GM19035 (cell line): ENCODE results near the gene FAT3.

Experiments
- ATAC-seq: cut with Tn5 transposase; IDR thresholded peaks from one replicate; pipeline ENCODE4 v1.9.1; 2021; ENCODE audit not compliant: unreplicated experiment

The FAT3 gene

GRCh38 chr11:92224407-92225124, at the start of gene FAT3:
TSS of gene FAT3 (plus strand) at chr11:92224818. CDS start at chr11:92352113, 127,295 bp downstream.
- no peak for ATAC-seq

DNA sequence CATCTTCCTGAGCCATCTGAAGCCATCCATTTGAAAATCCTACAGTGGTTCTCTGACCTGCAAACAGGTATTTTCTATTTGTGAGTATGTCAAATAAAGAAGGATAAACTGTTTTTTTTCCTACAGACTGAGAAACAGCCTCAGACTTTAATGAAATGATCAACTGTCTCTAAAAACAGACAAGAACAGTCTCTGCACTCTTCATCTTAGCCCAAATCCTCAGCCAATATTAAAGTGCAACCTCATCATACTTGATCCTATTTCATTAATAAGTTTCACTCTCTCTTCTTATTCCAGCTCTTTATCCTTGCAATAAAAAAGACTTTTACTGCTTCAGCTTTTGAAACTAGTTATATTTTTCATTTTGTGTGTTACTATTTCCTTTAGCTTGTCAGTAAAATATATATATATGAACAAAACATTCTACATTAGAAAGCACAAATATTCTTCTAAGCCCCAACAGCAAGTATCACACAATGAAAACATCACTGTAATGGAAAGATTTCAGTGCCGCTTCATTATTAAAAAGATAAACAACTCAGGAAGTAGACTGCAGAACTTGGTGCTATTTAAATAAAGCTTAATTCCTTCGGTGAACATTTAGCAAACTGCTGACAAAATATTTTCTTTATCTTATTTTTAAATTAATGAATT, 45.5 kb upstream of the FAT3 start:
- ATAC-seq, result no peak

DNA sequence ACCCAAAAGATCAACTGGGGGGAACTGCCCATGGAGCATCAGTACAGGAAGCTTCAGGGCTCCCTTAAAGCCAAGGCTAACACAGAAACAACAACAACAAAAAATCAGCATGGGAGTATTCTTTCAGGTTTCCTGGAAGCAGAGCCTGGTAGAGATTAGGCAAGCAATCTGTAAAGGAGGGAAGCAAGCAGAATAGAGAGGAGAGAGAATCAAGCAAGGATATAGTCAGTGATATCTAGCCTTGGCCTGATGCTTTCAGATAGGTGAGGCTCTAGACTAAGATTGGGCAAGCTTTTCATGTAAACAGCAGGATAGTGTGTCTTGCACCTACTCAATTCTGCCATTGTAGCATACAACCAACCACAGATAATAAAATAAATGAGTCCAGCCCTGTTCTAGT, 44.4 kb upstream of the FAT3 start:
- ATAC-seq, result no peak

DNA sequence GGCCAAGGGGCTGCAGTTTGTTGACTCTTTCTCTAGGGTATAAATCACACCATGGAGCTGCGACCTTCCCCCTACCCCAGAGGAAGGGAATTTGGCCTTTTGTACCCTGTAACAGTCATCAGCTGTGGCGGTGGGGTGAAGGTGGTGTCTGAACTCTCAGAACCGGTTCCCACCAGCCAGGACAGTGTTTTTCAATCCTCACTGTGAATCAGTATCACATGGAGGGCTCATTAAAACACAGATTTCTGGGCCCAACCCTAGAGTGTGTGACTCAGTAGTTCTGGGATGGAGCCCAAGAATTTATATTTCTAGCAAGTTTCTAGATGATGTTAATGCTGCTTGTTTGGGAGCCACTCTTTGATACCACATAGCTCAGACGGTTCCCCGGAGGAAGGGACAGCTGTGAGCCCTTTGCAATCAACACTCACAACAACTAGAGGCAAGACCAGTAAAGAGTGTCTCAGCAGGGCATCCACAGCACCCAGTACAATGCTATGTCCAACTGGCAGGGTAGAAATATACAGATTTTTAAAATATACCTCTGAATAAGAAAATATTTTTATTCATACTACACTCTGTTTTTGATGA, 43.9 kb upstream of the FAT3 start:
- ATAC-seq, result no peak

DNA sequence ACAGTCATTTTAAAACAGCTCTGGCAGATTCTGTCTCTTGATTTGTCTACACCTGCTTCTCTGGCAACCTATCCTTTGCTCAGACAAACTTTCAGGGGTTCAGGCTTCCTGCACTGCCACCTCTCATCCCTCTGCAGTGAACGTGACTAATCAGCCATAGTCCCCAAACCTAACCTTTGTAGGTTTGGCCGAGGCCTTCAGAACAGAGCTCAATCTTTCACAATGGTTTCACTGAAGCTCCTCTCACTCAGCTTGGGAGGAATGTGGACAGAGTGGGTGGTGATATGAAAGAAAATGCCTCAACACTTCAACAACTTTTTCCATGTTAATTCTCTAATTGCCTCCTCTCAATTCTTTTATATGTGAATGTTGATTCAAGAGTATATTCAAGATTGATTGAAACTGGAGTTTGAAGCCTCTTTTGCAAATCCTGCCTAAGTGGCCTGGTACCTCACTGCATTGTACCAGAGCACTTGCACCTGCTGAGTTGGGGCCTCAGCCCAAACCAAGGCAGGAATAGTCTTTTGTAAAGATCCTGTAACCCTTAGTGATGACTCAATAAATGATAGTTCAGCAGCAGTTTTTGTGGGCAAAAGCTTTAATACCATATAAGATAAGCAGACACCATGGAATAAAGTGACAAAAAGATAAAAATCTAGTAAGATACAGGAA, 33.9 kb upstream of the FAT3 start:
- ATAC-seq, result no peak

- ATAC-seq, result no peak
Measured at GRCh38 chr11:92192141-92192540, 32.5 kb upstream of the FAT3 start.

GRCh38 chr11:92198268-92198667, 26.4 kb upstream of the FAT3 start:
- ATAC-seq, result no peak

- ATAC-seq, result no peak
Measured at GRCh38 chr11:92199991-92200390, 24.6 kb upstream of the FAT3 start.

DNA sequence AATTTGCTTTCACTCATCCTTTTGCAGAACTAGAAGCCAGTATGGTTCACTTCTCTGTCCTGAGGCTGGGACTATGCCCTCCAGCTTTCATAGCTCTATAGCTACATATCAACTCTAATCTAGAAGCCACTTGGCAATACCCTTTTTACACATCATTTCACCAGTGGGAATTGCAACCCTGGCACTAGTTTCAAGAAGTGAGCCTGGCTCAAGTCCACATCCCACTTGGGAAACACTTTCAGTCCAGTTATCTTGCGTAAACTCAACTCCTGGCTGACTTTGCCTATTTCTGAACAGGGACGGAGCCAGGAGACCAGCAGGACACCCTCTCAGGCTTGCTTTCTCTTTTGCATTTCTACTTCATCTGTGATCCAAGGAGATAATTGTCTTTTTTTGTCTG, 19.9 kb upstream of the FAT3 start:
- no peak for ATAC-seq

- ATAC-seq, result no peak
Measured at GRCh38 chr11:92206441-92206840, 18.2 kb upstream of the FAT3 start.

GRCh38 chr11:92211576-92212167, 12.9 kb upstream of the FAT3 start:
- no peak for ATAC-seq

GRCh38 chr11:92212530-92212929, 12.1 kb upstream of the FAT3 start:
- ATAC-seq, result no peak

- ATAC-seq, result no peak
Measured at GRCh38 chr11:92216789-92217188, 7.8 kb upstream of the FAT3 start.

- ATAC-seq, result no peak
Measured at GRCh38 chr11:92219476-92219875, 5.1 kb upstream of the FAT3 start.

DNA sequence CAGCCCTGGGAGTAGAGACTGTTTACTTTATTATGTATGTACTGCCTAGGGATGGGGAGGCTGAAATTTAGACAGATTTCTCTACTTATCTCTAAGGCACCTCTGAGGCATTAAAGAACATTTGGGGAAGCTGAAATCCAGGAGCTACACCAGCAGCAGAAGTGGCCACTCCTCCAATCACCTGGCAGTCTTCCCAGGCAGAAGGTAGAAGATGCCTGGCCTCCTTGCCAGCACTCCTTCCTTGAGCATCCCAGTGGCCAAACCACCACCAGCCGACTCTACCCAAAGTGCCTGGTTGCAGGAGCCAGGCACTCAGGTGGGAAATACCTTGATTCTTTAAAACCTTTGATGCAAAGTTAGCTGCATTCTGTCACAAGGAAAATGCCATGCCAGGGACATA, 1.9 kb upstream of the FAT3 start:
- ATAC-seq, result no peak

DNA sequence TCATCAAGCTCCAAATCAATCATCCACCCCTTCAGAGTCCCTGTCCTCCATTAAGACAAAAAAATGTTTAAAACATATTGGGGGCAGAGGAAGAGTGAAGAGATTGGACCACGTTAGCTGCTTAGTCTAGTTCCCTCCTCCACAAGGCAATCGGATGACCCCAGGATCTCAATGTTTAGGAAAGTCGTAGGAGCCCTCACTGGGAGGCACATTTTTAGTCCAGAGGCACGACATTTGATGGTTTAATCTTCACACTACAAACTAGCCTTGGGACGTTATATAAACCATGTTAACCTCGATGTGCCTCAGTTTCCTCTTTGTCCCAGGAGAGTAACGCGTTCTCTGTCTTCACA, 588 bp upstream of the FAT3 start:
- no peak for ATAC-seq

DNA sequence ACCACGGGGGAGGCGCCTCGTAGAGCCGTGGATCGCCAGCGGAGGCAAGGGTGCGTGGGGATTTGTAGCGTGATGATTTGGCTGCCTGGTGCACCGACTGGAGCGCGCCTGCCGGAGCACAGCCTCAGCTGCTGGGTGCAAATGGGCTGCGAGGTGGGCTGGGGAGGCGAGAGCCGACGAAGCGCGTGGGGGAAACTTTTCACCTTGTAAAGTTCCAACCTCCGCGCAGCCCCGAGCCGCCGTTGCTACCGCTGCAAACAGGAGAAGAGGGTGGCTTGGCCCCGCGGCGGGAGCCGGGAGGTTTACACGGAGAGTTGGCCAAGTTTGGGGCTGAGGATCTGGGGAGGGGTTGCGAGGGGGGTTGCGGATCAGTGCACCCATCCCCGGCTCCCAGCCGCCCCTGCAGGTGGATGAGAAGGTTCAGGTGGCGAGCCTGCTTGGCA, 528 bp downstream of the FAT3 start:
- no peak for ATAC-seq

DNA sequence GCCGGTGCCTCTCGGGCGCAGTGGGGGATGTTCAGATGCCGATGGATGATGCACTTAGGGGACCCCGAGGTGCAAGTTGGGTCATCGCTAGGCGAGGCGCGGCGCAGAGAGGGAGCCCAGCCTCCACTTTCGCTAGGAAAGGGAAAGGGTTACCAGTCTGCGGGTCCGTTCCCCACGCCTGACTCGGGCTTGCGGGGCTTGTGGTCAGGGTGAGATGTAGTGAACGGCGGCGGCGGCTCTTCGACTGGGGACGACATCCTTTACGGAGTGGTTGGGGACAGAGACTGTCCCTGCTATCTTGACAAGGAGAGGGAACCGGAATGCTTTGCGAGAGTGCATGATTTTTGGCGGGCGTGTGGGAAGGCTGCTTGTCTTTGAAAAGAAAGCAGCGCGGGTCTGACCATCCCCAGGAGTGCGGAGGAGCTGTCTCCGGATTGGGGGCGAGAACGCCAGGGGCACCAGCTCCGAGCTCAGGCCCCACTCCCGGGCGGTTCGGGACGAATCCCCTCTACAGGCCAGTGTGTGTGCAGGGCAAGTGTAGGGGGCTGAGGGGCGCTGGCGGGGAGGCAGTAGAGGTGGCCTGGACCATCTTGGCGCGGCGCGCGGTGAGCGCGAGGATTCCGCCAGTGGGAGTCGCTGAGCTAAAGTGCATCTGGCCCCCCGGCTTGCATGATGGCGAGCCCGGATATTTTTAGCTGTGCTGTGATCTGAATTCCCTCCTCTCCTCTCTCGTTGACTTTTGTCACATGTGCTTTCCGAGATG, 1.1 kb downstream of the FAT3 start:
- no peak for ATAC-seq

- ATAC-seq, result no peak
Measured at GRCh38 chr11:92226331-92227229, 2.0 kb downstream of the FAT3 start.
